Fibroblast of lung (primary cell): ENCODE measurements around the gene TARP.

Experiments used
- DNase-seq, 2 donors: peaks; one replicate each; pipeline versions ENCODE4 v3.0.0 to v3.0.0-alpha.2; 2010; ENCODE audit warnings: low read depth in 2 of 2
- H2AFZ ChIP-seq: 2 replicates; pipeline ENCODE4 v1.5.1; 2012; ENCODE audit warnings: low read length, control low read depth, inconsistent platforms
- H3K27ac ChIP-seq: 2 replicates; pipeline ENCODE4 v1.5.1; 2011; ENCODE audit warnings: low read length, control low read depth; ENCODE audit not compliant: insufficient read depth
- H3K27me3 ChIP-seq: 2 replicates; pipeline ENCODE4 v1.5.1; 2011; ENCODE audit warnings: mild to moderate bottlenecking, low read length; ENCODE audit not compliant: control insufficient read depth, insufficient read depth
- H3K36me3 ChIP-seq: 2 replicates; pipeline ENCODE4 v1.5.1; 2011; ENCODE audit warnings: low read length; ENCODE audit not compliant: control insufficient read depth, insufficient read depth
- H3K4me1 ChIP-seq: 2 replicates; pipeline ENCODE4 v1.5.1; 2011; ENCODE audit warnings: low read length; ENCODE audit not compliant: control insufficient read depth, insufficient read depth; ENCODE audit errors: extremely low read depth
- H3K4me2 ChIP-seq: 2 replicates; pipeline ENCODE4 v1.5.1; 2011; ENCODE audit warnings: low read length, control low read depth; ENCODE audit not compliant: insufficient read depth; ENCODE audit errors: extremely low read depth
- H3K4me3 ChIP-seq, 4 experiments: fragments of 200-600 bp in 1 of 4; sonication (generic) in 1 of 4; replicated peaks in 1 of 4; 2 replicates each; pipeline ENCODE4 v1.5.1; 2011 to 2016; ENCODE audit warnings: low read length in 4 of 4, low read depth in 3 of 4, mild to moderate bottlenecking in 3 of 4, control low read depth in 2 of 4, inconsistent platforms in 1 of 4, mixed read lengths in 1 of 4; ENCODE audit not compliant: insufficient read depth in 1 of 4; ENCODE audit errors: control extremely low read depth in 1 of 4
- H3K79me2 ChIP-seq: 2 replicates; pipeline ENCODE4 v1.5.1; 2012; ENCODE audit warnings: mild to moderate bottlenecking, low read length, inconsistent platforms; ENCODE audit not compliant: control insufficient read depth, insufficient read depth
- H3K9ac ChIP-seq: 2 replicates; pipeline ENCODE4 v1.5.1; 2011; ENCODE audit warnings: mild to moderate bottlenecking, low read length, control low read depth; ENCODE audit not compliant: insufficient read depth
- H3K9me3 ChIP-seq: 2 replicates; pipeline ENCODE4 v1.5.1; 2012; ENCODE audit warnings: low read depth, low read length; ENCODE audit not compliant: control insufficient read depth, insufficient read depth
- H4K20me1 ChIP-seq: 2 replicates; pipeline ENCODE4 v1.5.1; 2011; ENCODE audit warnings: low read length; ENCODE audit not compliant: control insufficient read depth, insufficient read depth; ENCODE audit errors: extremely low read depth
- CTCF ChIP-seq, 2 donors: IDR thresholded peaks in 1 of 2; conservative IDR thresholded peaks in 1 of 2; 1 replicate in 1 of 2; 2 replicates in 1 of 2; pipeline ENCODE4 v1.5.1; 2011 to 2012; ENCODE audit warnings: low read length in 2 of 2, control low read depth in 1 of 2, inconsistent platforms in 1 of 2, low read depth in 1 of 2, mild to moderate bottlenecking in 1 of 2
- EZH2 ChIP-seq: IDR thresholded peaks from 2 replicates; pipeline ENCODE4 v1.5.1; 2012; ENCODE audit warnings: low read length, control low read depth, mild to moderate bottlenecking; ENCODE audit errors: missing control alignments

Gene TARP

GRCh38 chr7:38309555-38309954 lies 36.1 kb upstream of the TARP start:
- TF ChIP-seq CTCF (conservative IDR thresholded peaks at IDR 0.05 in 1 of 2, IDR thresholded peaks at IDR 0.05 in 1 of 2; ENCODE audit: low read depth in 1 of 2, low read length in 2 of 2) = no peak
- TF ChIP-seq EZH2 = no peak
- Histone ChIP-seq H3K9ac (no peak overlapping the region), H3K9me3 (no peaks in the 10 kb centered on the region), H3K4me1 (no peaks in the 10 kb centered on the region), H3K4me2 (no peak overlapping the region), H3K27me3 (peaks cover 6% of the 10 kb centered on the region), H4K20me1 (no peaks in the 10 kb centered on the region), H3K79me2 (no peaks in the 10 kb centered on the region), H2AFZ (no peak overlapping the region), H3K36me3 (no peaks in the 10 kb centered on the region), H3K4me3 (no peak overlapping the region), H3K27ac (no peak overlapping the region)
- DNase-seq = no peak

GRCh38 chr7:38308140-38308539 lies 34.7 kb upstream of the TARP start:
- Histone ChIP-seq H3K79me2 (no peaks in the 10 kb centered on the region), H3K4me2 (no peak overlapping the region)

GRCh38 chr7:38307640-38308039 lies 34.2 kb upstream of the TARP start:
- TF ChIP-seq CTCF (conservative IDR thresholded peaks at IDR 0.05 in 1 of 2, IDR thresholded peaks at IDR 0.05 in 1 of 2; ENCODE audit: low read depth in 1 of 2, low read length in 2 of 2) = no peak
- TF ChIP-seq EZH2 = no peak

More at GRCh38 chr7:38308140-38308539, 34.7 kb upstream of the TARP start:
- TF ChIP-seq EZH2 = no peak
- TF ChIP-seq CTCF (conservative IDR thresholded peaks at IDR 0.05 in 1 of 2, IDR thresholded peaks at IDR 0.05 in 1 of 2; ENCODE audit: low read depth in 1 of 2, low read length in 2 of 2) = no peak
- Histone ChIP-seq H3K9me3 (no peaks in the 10 kb centered on the region), H3K4me3 (no peak overlapping the region), H2AFZ (no peak overlapping the region), H4K20me1 (no peaks in the 10 kb centered on the region), H3K27ac (no peak overlapping the region), H3K4me1 (no peaks in the 10 kb centered on the region), H3K27me3 (peaks cover 6% of the 10 kb centered on the region), H3K36me3 (no peaks in the 10 kb centered on the region), H3K9ac (no peak overlapping the region)
- DNase-seq = no peak

More at GRCh38 chr7:38307640-38308039, 34.2 kb upstream of the TARP start:
- no peak for DNase-seq
- no peaks in the 10 kb centered on the region for H3K36me3 ChIP-seq
- H3K4me3 ChIP-seq = no peak overlapping the region
- H2AFZ ChIP-seq = no peak overlapping the region
- no peak overlapping the region for H3K27ac ChIP-seq
- H4K20me1 ChIP-seq = no peaks in the 10 kb centered on the region
- no peak overlapping the region for H3K4me2 ChIP-seq
- H3K4me1 ChIP-seq = no peaks in the 10 kb centered on the region
- no peaks in the 10 kb centered on the region for H3K79me2 ChIP-seq
- no peaks in the 10 kb centered on the region for H3K9me3 ChIP-seq
- peaks cover 4% of the 10 kb centered on the region for H3K27me3 ChIP-seq
- no peak overlapping the region for H3K9ac ChIP-seq
